ENCODE results near the gene NECTIN4. TPM values are rescaled to one million over a fixed set of nuclear protein-coding genes. Genes with fewer than 3 reads are reported as not detected.

Gene NECTIN4
- total RNA-seq, 4 donors from 2014 or later: not detected

- Histone ChIP-seq H3K4me1 (peaks cover 0 to 61% (median 26%) of the 10 kb centered on the region in 4 donors), H3K27ac (peak within 1 kb of the TSS; percentile 81 to 98 (median 95)), H3K36me3 (peaks cover 0 to 23% (median 13%) of the 10 kb centered on the region in 3 donors), H3K9me3 (no peaks in the 10 kb centered on the region), H3K27me3 (no peaks in the 10 kb centered on the region), H3K4me3 (peak within 1 kb of the TSS; percentile 54 to 82 (median 75))
- peak; percentile 90 to 92 for DNase-seq (ENCODE audit: low spot score in 2 of 2)
- TF ChIP-seq CTCF (IDR thresholded peaks at IDR 0.05) (peak in 2 of 5 experiments; percentile 21 to 27), POLR2A (IDR thresholded peaks at IDR 0.05) (peak; percentile 51 to 52), EP300 (IDR thresholded peaks at IDR 0.05) (peak; percentile 27 to 86)
- WGBS, 2 donors: 0 to 1% methylated on average over 49 to 58 of the region's 68 CpGs
Observed at GRCh38 chr1:161132410-161133219, 43.3 kb upstream of the NECTIN4 start, which contains the start of gene DEDD. TSS of gene DEDD (minus strand) at chr1:161132667. CDS start at chr1:161124462, 8,205 bp downstream.

DNA sequence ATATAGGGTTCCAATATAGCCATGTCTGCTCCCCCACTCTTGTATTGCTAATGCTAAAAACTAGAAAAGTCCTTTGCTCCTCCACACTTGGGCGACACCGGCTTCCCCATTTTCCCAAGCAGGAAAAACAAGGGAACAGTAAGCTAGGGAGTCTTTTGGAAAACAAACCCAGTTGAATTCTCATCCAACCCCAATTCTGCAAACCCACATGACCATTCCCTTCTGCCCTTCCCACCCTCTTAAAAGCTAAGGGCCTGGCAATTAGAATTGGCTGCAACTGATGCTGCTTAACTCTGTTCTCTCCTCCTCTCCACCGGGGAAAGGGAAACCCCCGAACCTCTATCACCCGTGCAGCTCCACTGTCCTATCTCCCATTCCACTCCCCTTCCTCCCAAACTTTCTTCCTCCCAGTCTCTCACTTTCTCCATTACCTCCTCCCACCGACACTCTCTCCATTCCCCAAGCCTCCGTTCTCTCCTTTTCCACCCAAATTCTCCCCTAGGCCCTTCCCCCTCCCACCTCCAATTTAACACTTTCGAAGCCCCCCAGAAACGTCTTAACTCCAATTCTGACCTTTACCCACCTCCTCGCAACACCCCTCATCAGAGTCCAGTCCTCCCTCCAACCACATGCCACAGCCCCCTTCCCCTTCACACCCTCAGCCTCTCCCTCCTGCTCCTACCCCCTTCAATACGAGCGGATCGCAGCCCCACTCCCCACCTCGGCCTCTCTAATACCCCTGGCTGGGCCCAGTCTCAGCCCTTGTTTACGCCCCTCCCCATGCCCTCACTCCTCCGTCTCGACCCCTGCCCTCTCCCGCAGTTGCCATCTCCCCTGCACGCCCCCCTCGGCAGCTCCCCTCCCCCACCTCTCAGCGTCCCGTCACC, 42.4 kb upstream of the NECTIN4 start:
- peaks cover 0 to 66% (median 30%) of the 10 kb centered on the region in 4 donors for H3K4me1 ChIP-seq
- peak in 1 of 2 donors; percentile 41 for DNase-seq (ENCODE audit: low spot score in 2 of 2)
- peak overlapping the region; percentile 54 to 82 (median 75) for H3K4me3 ChIP-seq
- peak overlapping the region; percentile 81 to 98 (median 95) for H3K27ac ChIP-seq
- peaks cover 0 to 31% (median 13%) of the 10 kb centered on the region in 3 donors for H3K36me3 ChIP-seq
- TF ChIP-seq CTCF (IDR thresholded peaks at IDR 0.05) (no peak), EP300 (IDR thresholded peaks at IDR 0.05) (peak in 1 of 2 donors; percentile 22), POLR2A (IDR thresholded peaks at IDR 0.05) (no peak)
- H3K9me3 ChIP-seq: no peaks in the 10 kb centered on the region
- WGBS, 2 donors: 2% methylated on average over 22 of the region's 22 CpGs
- H3K27me3 ChIP-seq: no peaks in the 10 kb centered on the region

DNA sequence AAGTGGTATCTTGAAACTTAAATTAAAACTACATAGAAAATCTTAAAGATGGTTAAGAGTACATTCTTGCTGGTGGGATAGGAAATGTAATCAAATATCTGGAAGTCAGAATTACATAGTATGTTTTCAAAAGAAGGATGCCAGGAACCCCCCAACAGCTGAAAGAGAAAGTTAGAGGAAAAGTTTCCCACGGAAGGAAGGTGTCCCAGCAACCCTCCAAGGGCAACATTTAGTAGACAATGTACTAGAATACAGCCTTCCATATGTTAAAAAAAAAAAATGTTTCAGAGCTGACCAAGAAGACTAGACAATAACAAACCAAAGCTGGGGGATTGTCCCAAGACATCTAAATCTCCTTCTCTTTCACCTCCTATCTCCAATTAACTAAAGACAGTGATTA, 40.9 kb upstream of the NECTIN4 start:
- Histone ChIP-seq H3K9me3 (no peaks in the 10 kb centered on the region), H3K4me1 (peaks cover 0 to 68% (median 30%) of the 10 kb centered on the region in 4 donors)

DNA sequence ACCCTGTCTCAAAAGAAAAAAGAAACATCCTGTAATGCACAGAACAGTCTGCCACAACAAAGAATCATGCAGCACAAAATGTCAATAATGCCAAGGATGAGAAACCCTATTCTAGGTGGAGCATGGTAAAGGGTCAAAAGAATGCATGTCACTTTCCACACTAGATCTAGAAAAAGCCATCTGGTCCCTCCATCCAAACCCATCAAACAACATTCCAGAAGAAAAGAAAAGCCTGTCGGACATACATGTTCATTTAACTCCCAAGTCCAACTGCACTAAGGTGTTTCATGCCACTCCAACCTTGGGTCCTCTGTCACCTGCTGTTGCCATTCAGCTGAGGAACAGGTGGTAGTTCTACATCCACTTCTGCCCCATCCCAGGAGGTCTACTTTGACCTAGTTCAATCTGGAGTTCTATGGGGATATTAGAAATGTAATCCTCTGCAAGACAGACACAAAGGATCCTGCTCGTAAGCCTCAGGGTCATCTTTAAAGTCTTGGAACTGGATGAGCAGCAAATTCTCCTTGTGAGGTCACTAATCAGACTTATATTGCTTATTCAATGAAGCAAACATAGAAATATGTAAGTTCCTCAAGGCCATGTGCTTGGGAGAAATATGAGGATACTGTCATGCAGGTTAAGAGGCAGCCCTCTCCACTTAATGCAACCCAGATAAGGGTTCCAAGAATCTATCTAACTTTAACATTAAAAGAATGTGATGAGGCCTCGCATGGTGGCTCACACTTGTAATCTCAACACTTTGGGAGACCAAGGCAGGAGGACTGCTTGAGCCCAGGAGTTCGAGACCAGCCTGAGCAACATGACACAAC, 39.4 kb upstream of the NECTIN4 start:
- Histone ChIP-seq H3K27ac (no peak overlapping the region), H3K27me3 (no peaks in the 10 kb centered on the region), H3K4me1 (peaks cover 0 to 57% (median 26%) of the 10 kb centered on the region in 4 donors), H3K9me3 (no peaks in the 10 kb centered on the region), H3K36me3 (peaks cover 0 to 61% (median 13%) of the 10 kb centered on the region in 3 donors), H3K4me3 (no peak overlapping the region)
- DNase-seq (ENCODE audit: low spot score in 2 of 2): no peak
- WGBS, 2 donors: 96 to 97% methylated on average over 4 of the region's 4 CpGs
- TF ChIP-seq CTCF (IDR thresholded peaks at IDR 0.05) (no peak), EP300 (IDR thresholded peaks at IDR 0.05) (no peak), POLR2A (IDR thresholded peaks at IDR 0.05) (no peak)

More for the DNA sequence above, 40.9 kb upstream of the NECTIN4 start:
- H3K27ac ChIP-seq: peak overlapping the region in 1 of 4 donors; percentile 98
- no peaks in the 10 kb centered on the region for H3K27me3 ChIP-seq
- H3K36me3 ChIP-seq: peaks cover 0 to 46% (median 13%) of the 10 kb centered on the region in 3 donors
- WGBS, 2 donors: 33 to 41% methylated on average over 1 of the region's 1 CpG
- TF ChIP-seq POLR2A (IDR thresholded peaks at IDR 0.05) (no peak), CTCF (IDR thresholded peaks at IDR 0.05) (no peak), EP300 (IDR thresholded peaks at IDR 0.05) (no peak)
- no peak overlapping the region for H3K4me3 ChIP-seq
- DNase-seq (ENCODE audit: low spot score in 2 of 2): no peak

Measured in tibial nerve (tissue), 4 donors.